Liver (tissue), 9 donors: Measurements from ENCODE around the gene LRP1-AS. TPM values are rescaled to one million over a fixed set of nuclear protein-coding genes. Genes with fewer than 3 reads are reported as not detected.

Source experiments
- DNase-seq: peaks from one replicate; pipeline ENCODE4 v3.0.0-alpha.2; 2017; ENCODE audit warnings: low spot score
- H3K27ac ChIP-seq, 2 donors: one replicate each; pipeline ENCODE4 v1.7.0; 2013; ENCODE audit warnings: inconsistent platforms in 2 of 2, low read length in 2 of 2, control low read depth in 1 of 2, low read depth in 1 of 2, mild to moderate bottlenecking in 1 of 2
- H3K27me3 ChIP-seq, 4 donors: one replicate each; pipeline versions ENCODE4 v1.6.1 to v1.7.0; 2013; ENCODE audit warnings: low read length in 3 of 4, inconsistent platforms in 1 of 4, mild to moderate bottlenecking in 1 of 4, moderate library complexity in 1 of 4; ENCODE audit not compliant: control insufficient read depth in 4 of 4, insufficient read depth in 4 of 4
- H3K36me3 ChIP-seq, 4 donors: one replicate each; pipeline versions ENCODE4 v1.6.1 to v1.7.0; 2013; ENCODE audit warnings: low read length in 3 of 4, mild to moderate bottlenecking in 3 of 4, low read depth in 1 of 4, moderate library complexity in 1 of 4; ENCODE audit not compliant: control insufficient read depth in 4 of 4, insufficient read depth in 3 of 4
- H3K4me1 ChIP-seq, 4 donors: one replicate each; pipeline versions ENCODE4 v1.6.1 to v1.7.0; 2013; ENCODE audit warnings: low read length in 3 of 4, mild to moderate bottlenecking in 3 of 4, moderate library complexity in 1 of 4; ENCODE audit not compliant: control insufficient read depth in 4 of 4, insufficient read depth in 4 of 4
- H3K4me3 ChIP-seq, 3 donors: one replicate each; pipeline versions ENCODE4 v1.6.1 to v1.7.0; 2013; ENCODE audit warnings: low read length in 3 of 3, control low read depth in 1 of 3, low read depth in 1 of 3, mild to moderate bottlenecking in 1 of 3
- H3K9ac ChIP-seq, 2 donors: one replicate each; pipeline ENCODE4 v1.7.0; 2013; ENCODE audit warnings: low read length in 2 of 2, mild to moderate bottlenecking in 2 of 2, moderate library complexity in 2 of 2, control low read depth in 1 of 2, low read depth in 1 of 2
- H3K9me3 ChIP-seq, 4 donors: one replicate each; pipeline versions ENCODE4 v1.6.1 to v1.7.0; 2013; ENCODE audit warnings: low read length in 3 of 4; ENCODE audit not compliant: control insufficient read depth in 4 of 4
- EGR1 ChIP-seq, 2 donors: IDR thresholded peaks; 2 replicates each; pipeline ENCODE4 v1.6.1; 2016 to 2018; ENCODE audit warnings: antibody characterized with exemption in 2 of 2, low read depth in 2 of 2
- FOXA1 ChIP-seq: IDR thresholded peaks from 2 replicates; pipeline ENCODE4 v1.6.1; 2016; ENCODE audit warnings: antibody characterized with exemption
- GABPA ChIP-seq, 2 donors: IDR thresholded peaks in 1 of 2; conservative IDR thresholded peaks in 1 of 2; 2 replicates each; pipeline ENCODE4 v1.6.1; 2016; ENCODE audit warnings: antibody characterized with exemption in 2 of 2, mild to moderate bottlenecking in 1 of 2, moderate library complexity in 1 of 2
- HNF4A ChIP-seq, 2 donors: conservative IDR thresholded peaks; 2 replicates each; pipeline ENCODE4 v1.6.1; 2016; ENCODE audit warnings: antibody characterized with exemption in 2 of 2, mild to moderate bottlenecking in 2 of 2
- HNF4G ChIP-seq: IDR thresholded peaks from 2 replicates; pipeline ENCODE4 v1.6.1; 2016; ENCODE audit warnings: antibody characterized with exemption
- JUND ChIP-seq, 2 donors: IDR thresholded peaks; 2 replicates each; pipeline ENCODE4 v1.6.1; 2016; ENCODE audit warnings: antibody characterized with exemption in 2 of 2
- NR2F2 ChIP-seq: IDR thresholded peaks from 2 replicates; pipeline ENCODE4 v1.6.1; 2016; ENCODE audit warnings: antibody characterized with exemption
- RAD21 ChIP-seq, 2 donors: IDR thresholded peaks; 2 replicates each; pipeline ENCODE4 v1.6.1; 2016; ENCODE audit warnings: antibody characterized with exemption in 2 of 2, mild to moderate bottlenecking in 2 of 2
- RXRA ChIP-seq, 2 donors: IDR thresholded peaks; 2 replicates each; pipeline ENCODE4 v1.6.1; 2017 to 2018; ENCODE audit warnings: antibody characterized with exemption in 2 of 2, mild to moderate bottlenecking in 1 of 2
- SP1 ChIP-seq: IDR thresholded peaks from 2 replicates; pipeline ENCODE4 v1.6.1; 2018; ENCODE audit warnings: antibody characterized with exemption, mild to moderate bottlenecking
- TAF1 ChIP-seq: conservative IDR thresholded peaks from 2 replicates; pipeline ENCODE4 v1.6.1; 2016; ENCODE audit warnings: antibody characterized with exemption, mild to moderate bottlenecking
- YY1 ChIP-seq: IDR thresholded peaks from 2 replicates; pipeline ENCODE4 v1.6.1; 2016; ENCODE audit warnings: antibody characterized with exemption, mild to moderate bottlenecking
- ZBTB33 ChIP-seq: IDR thresholded peaks from 2 replicates; pipeline ENCODE4 v1.6.1; 2016; ENCODE audit warnings: antibody characterized with exemption
- WGBS: extraction: QIAGEN DNeasy Blood & Tissue Kit; methylation state at CpG from one replicate; pipeline ENCODE4 v1.1.7; 2013; 5-methylcytosine and 5-hydroxymethylcytosine counted together
- polyA plus RNA-seq, 2 donors: library from polyadenylated mRNA; stranded (reverse) in 1 of 2; unstranded in 1 of 2; fragments of 200-250 nt in 1 of 2; fragments of >200 nt in 1 of 2; fragmentation: Nextera tagmentation in 1 of 2; extraction: Ambion mirVana in 1 of 2; gene quantifications; one replicate each; pipeline versions ENCODE4 v1.2.1 to v1.2.3, GENCODE V29; 2013 to 2015
- total RNA-seq, 2 donors: library from RNA; depleted of rRNA; stranded (reverse); fragments of >200 nt; gene quantifications; one replicate each; pipeline ENCODE4 v1.2.3, GENCODE V29; 2014
- TF ChIP-seq, protein P1 (sequence below): fragments of 150-350 bp; IDR thresholded peaks from 2 replicates; pipeline ENCODE4 v1.5.1; 2017; ENCODE audit warnings: improper control_type of control experiment, low read depth, low read length; ENCODE audit not compliant: missing input control
- TF ChIP-seq, protein P2 (sequence below): IDR thresholded peaks from 2 replicates; pipeline ENCODE4 v1.6.1; 2016; ENCODE audit warnings: antibody characterized with exemption
- TF ChIP-seq, protein P3 (sequence below): IDR thresholded peaks from 2 replicates; pipeline ENCODE4 v1.6.1; 2016; ENCODE audit warnings: antibody characterized with exemption, mild to moderate bottlenecking
- donor health status: healthy.
- donor health status: healthy.
- donor health status: healthy.
- donor health status: healthy.
- donor health status: healthy.

Gene LRP1-AS
- total and polyA plus RNA-seq, 4 donors: not detected

GRCh38 chr12:57097554-57097835 lies 49.9 kb downstream of the LRP1-AS start:
- WGBS: 95% methylated on average over 8 of the region's 8 CpGs
- Histone ChIP-seq H3K9ac (no peak overlapping the region), H3K4me1 (peaks cover 9 to 27% (median 14%) of the 10 kb centered on the region in 4 donors), H3K27ac (no peak overlapping the region), H3K36me3 (peaks cover 6 to 53% (median 42%) of the 10 kb centered on the region in 4 donors), H3K9me3 (no peaks in the 10 kb centered on the region), H3K27me3 (no peaks in the 10 kb centered on the region), H3K4me3 (no peak overlapping the region)
- DNase-seq: no peak
- TF ChIP-seq YY1 (no peak), EGR1 (IDR thresholded peaks at IDR 0.05; ENCODE audit: low read depth in 2 of 2) (no peak), TAF1 (no peak), ZBTB33 (no peak), RAD21 (IDR thresholded peaks at IDR 0.05) (no peak), JUND (IDR thresholded peaks at IDR 0.05) (no peak), NR2F2 (no peak), GABPA (IDR thresholded peaks at IDR 0.05 in 1 of 2, conservative IDR thresholded peaks at IDR 0.05 in 1 of 2) (no peak), RXRA (IDR thresholded peaks at IDR 0.05) (no peak), FOXA1 (no peak)
- TF ChIP-seq, protein P1, sequence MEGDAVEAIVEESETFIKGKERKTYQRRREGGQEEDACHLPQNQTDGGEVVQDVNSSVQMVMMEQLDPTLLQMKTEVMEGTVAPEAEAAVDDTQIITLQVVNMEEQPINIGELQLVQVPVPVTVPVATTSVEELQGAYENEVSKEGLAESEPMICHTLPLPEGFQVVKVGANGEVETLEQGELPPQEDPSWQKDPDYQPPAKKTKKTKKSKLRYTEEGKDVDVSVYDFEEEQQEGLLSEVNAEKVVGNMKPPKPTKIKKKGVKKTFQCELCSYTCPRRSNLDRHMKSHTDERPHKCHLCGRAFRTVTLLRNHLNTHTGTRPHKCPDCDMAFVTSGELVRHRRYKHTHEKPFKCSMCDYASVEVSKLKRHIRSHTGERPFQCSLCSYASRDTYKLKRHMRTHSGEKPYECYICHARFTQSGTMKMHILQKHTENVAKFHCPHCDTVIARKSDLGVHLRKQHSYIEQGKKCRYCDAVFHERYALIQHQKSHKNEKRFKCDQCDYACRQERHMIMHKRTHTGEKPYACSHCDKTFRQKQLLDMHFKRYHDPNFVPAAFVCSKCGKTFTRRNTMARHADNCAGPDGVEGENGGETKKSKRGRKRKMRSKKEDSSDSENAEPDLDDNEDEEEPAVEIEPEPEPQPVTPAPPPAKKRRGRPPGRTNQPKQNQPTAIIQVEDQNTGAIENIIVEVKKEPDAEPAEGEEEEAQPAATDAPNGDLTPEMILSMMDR: no peak
- TF ChIP-seq, protein P2, sequence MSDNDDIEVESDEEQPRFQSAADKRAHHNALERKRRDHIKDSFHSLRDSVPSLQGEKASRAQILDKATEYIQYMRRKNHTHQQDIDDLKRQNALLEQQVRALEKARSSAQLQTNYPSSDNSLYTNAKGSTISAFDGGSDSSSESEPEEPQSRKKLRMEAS: no peak
- TF ChIP-seq, protein P3, sequence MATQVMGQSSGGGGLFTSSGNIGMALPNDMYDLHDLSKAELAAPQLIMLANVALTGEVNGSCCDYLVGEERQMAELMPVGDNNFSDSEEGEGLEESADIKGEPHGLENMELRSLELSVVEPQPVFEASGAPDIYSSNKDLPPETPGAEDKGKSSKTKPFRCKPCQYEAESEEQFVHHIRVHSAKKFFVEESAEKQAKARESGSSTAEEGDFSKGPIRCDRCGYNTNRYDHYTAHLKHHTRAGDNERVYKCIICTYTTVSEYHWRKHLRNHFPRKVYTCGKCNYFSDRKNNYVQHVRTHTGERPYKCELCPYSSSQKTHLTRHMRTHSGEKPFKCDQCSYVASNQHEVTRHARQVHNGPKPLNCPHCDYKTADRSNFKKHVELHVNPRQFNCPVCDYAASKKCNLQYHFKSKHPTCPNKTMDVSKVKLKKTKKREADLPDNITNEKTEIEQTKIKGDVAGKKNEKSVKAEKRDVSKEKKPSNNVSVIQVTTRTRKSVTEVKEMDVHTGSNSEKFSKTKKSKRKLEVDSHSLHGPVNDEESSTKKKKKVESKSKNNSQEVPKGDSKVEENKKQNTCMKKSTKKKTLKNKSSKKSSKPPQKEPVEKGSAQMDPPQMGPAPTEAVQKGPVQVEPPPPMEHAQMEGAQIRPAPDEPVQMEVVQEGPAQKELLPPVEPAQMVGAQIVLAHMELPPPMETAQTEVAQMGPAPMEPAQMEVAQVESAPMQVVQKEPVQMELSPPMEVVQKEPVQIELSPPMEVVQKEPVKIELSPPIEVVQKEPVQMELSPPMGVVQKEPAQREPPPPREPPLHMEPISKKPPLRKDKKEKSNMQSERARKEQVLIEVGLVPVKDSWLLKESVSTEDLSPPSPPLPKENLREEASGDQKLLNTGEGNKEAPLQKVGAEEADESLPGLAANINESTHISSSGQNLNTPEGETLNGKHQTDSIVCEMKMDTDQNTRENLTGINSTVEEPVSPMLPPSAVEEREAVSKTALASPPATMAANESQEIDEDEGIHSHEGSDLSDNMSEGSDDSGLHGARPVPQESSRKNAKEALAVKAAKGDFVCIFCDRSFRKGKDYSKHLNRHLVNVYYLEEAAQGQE: no peak

DNA sequence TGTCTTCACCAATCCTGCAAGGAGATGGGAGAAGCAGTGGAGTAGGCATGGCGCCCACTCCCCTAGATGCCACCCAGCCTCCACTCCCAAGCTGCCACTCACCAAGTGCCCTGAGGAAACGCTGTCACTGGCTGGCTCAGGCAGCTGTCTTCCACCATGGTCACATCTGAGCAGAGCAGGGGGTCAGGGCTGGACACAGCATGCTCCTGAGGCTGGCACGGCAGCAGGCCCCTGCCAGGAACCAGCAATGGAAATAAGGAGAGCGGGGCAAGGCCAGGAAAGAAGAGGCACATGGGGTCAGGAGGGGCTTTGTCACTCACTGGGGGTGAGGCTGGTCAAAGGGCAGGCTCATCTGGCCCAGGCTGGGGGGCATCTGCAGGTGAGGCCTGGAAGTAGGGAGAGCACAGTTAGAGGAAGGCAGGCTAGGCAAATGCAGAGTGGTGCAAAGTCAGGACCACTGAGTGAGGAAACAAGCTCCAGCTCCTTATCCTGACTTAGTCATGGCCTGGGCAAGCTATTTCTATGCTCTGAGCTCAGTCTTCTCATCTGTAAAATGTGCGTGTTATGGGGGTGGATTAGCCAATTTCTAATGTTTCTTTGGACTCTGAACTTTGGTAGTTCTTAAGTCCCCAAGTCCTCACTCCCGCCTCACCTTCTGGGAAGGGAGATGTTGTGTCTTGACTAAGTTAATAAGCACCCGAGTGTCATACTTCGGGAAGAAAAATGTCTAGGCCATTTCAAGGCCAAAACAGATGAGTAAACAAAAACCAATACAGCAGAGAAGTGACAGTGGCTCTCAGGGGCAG lies 50.5 kb downstream of the LRP1-AS start:
- Histone ChIP-seq H3K36me3 (peaks cover 6 to 59% (median 47%) of the 10 kb centered on the region in 4 donors), H3K4me3 (no peak overlapping the region), H3K27me3 (no peaks in the 10 kb centered on the region), H3K27ac (peak overlapping the region in 1 of 2 donors; percentile 13), H3K9me3 (no peaks in the 10 kb centered on the region), H3K4me1 (peaks cover 4 to 27% (median 11%) of the 10 kb centered on the region in 4 donors), H3K9ac (no peak overlapping the region)
- DNase-seq: no peak
- no peak for TF ChIP-seq HNF4A (conservative IDR thresholded peaks at IDR 0.05)
- no peak for TF ChIP-seq RAD21 (IDR thresholded peaks at IDR 0.05)
- TF ChIP-seq, protein P2: no peak
- TF ChIP-seq SP1: no peak
- no peak for TF ChIP-seq GABPA (IDR thresholded peaks at IDR 0.05 in 1 of 2, conservative IDR thresholded peaks at IDR 0.05 in 1 of 2)
- no peak for TF ChIP-seq ZBTB33
- TF ChIP-seq HNF4G: no peak
- TF ChIP-seq EGR1 (IDR thresholded peaks at IDR 0.05; ENCODE audit: low read depth in 2 of 2): no peak
- TF ChIP-seq, protein P3: no peak
- 88% methylated on average over 8 of the region's 8 CpGs for WGBS
